ENCODE data around the gene MAPK14.

DNA sequence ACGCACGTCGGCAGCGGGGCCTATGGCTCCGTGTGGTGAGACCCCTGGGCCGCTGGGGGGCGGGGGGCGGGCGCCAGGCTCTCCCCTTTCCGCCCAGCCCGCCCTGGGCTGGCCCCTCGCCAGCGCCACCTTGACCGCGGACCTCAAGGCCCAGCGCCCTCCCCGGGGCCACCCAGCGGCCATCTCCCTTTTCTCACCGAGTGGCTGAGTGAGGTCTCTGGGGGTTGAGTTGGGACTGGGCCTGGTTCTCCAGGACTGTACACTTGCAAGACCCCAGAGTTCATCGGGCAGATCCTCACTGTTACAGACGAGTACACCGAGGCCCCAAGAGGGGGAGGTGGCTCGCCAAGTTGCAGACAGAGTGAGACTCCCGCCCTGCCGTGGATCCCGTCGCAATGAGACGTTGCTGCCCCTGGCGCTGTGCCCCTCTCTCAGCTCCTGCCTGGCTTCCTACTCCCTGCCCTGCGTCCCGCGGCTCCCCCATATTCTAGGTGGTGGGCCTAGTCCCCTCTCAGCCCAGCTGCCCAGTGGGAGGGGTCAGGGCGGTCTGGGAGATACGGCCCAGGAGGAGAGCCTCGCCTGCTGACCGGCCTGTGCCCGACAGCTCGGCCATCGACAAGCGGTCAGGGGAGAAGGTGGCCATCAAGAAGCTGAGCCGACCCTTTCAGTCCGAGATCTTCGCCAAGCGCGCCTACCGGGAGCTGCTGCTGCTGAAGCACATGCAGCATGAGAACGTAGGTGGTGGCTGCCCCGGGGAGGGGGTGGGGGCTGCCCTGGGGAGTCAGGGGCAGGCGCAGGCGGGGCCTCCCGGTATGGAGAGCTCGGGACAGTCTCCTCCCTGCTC is 103.3 kb downstream of the MAPK14 start:
- TF ChIP-seq, protein P1, sequence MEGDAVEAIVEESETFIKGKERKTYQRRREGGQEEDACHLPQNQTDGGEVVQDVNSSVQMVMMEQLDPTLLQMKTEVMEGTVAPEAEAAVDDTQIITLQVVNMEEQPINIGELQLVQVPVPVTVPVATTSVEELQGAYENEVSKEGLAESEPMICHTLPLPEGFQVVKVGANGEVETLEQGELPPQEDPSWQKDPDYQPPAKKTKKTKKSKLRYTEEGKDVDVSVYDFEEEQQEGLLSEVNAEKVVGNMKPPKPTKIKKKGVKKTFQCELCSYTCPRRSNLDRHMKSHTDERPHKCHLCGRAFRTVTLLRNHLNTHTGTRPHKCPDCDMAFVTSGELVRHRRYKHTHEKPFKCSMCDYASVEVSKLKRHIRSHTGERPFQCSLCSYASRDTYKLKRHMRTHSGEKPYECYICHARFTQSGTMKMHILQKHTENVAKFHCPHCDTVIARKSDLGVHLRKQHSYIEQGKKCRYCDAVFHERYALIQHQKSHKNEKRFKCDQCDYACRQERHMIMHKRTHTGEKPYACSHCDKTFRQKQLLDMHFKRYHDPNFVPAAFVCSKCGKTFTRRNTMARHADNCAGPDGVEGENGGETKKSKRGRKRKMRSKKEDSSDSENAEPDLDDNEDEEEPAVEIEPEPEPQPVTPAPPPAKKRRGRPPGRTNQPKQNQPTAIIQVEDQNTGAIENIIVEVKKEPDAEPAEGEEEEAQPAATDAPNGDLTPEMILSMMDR (IDR thresholded peaks at IDR 0.05 in 2 of 3, conservative IDR thresholded peaks at IDR 0.05 in 1 of 3; ENCODE audit: insufficient read depth in 2 of 3, low read depth in 1 of 3, low read length in 3 of 3) = no peak
- TF ChIP-seq, protein P2, sequence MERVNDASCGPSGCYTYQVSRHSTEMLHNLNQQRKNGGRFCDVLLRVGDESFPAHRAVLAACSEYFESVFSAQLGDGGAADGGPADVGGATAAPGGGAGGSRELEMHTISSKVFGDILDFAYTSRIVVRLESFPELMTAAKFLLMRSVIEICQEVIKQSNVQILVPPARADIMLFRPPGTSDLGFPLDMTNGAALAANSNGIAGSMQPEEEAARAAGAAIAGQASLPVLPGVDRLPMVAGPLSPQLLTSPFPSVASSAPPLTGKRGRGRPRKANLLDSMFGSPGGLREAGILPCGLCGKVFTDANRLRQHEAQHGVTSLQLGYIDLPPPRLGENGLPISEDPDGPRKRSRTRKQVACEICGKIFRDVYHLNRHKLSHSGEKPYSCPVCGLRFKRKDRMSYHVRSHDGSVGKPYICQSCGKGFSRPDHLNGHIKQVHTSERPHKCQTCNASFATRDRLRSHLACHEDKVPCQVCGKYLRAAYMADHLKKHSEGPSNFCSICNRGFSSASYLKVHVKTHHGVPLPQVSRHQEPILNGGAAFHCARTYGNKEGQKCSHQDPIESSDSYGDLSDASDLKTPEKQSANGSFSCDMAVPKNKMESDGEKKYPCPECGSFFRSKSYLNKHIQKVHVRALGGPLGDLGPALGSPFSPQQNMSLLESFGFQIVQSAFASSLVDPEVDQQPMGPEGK (CRISPR knock-in tag; IDR thresholded peaks at IDR 0.05; ENCODE audit: borderline replicate concordance) = no peak
- TF ChIP-seq, protein P3, sequence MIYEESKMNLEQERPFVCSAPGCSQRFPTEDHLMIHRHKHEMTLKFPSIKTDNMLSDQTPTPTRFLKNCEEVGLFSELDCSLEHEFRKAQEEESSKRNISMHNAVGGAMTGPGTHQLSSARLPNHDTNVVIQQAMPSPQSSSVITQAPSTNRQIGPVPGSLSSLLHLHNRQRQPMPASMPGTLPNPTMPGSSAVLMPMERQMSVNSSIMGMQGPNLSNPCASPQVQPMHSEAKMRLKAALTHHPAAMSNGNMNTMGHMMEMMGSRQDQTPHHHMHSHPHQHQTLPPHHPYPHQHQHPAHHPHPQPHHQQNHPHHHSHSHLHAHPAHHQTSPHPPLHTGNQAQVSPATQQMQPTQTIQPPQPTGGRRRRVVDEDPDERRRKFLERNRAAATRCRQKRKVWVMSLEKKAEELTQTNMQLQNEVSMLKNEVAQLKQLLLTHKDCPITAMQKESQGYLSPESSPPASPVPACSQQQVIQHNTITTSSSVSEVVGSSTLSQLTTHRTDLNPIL (CRISPR knock-in tag; IDR thresholded peaks at IDR 0.05) = no peak
- TF ChIP-seq, protein P4, sequence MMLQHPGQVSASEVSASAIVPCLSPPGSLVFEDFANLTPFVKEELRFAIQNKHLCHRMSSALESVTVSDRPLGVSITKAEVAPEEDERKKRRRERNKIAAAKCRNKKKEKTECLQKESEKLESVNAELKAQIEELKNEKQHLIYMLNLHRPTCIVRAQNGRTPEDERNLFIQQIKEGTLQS (IDR thresholded peaks at IDR 0.05) = no peak
- TF ChIP-seq, protein P4 (CRISPR knock-in tag; conservative IDR thresholded peaks at IDR 0.05) = no peak
- no peak for TF ChIP-seq FUS (optimal IDR thresholded peaks at IDR 0.05; ENCODE audit: low read depth, low read length)
- TF ChIP-seq EP300 (IDR thresholded peaks at IDR 0.05; ENCODE audit: low read length) = no peak
- TF ChIP-seq CEBPB (tag; IDR thresholded peaks at IDR 0.05) = no peak
- TF ChIP-seq TBL1XR1 (IDR thresholded peaks at IDR 0.05; ENCODE audit: low read length in 2 of 2) = no peak
- TF ChIP-seq, protein P5, sequence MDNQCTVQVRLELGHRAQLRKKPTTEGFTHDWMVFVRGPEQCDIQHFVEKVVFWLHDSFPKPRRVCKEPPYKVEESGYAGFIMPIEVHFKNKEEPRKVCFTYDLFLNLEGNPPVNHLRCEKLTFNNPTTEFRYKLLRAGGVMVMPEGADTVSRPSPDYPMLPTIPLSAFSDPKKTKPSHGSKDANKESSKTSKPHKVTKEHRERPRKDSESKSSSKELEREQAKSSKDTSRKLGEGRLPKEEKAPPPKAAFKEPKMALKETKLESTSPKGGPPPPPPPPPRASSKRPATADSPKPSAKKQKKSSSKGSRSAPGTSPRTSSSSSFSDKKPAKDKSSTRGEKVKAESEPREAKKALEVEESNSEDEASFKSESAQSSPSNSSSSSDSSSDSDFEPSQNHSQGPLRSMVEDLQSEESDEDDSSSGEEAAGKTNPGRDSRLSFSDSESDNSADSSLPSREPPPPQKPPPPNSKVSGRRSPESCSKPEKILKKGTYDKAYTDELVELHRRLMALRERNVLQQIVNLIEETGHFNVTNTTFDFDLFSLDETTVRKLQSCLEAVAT (IDR thresholded peaks at IDR 0.05) = no peak
- no peak for TF ChIP-seq ZFP1 (CRISPR knock-in tag; IDR thresholded peaks at IDR 0.05)
- TF ChIP-seq NR2C1 (IDR thresholded peaks at IDR 0.05) = no peak
- no peak for TF ChIP-seq NR2C1 (tag; IDR thresholded peaks at IDR 0.05)
- TF ChIP-seq ZNF24 (IDR thresholded peaks at IDR 0.05) = no peak
- TF ChIP-seq FOSL1 (tag; conservative IDR thresholded peaks at IDR 0.05) = no peak
